ENCODE results near the gene PRDM16. TPM values are rescaled to one million over a fixed set of nuclear protein-coding genes. Genes with fewer than 3 reads are reported as not detected.

PRDM16 gene
- total RNA-seq, 4 donors from 2014 or later: 0.19 to 1.6 (median 0.36) TPM

DNA sequence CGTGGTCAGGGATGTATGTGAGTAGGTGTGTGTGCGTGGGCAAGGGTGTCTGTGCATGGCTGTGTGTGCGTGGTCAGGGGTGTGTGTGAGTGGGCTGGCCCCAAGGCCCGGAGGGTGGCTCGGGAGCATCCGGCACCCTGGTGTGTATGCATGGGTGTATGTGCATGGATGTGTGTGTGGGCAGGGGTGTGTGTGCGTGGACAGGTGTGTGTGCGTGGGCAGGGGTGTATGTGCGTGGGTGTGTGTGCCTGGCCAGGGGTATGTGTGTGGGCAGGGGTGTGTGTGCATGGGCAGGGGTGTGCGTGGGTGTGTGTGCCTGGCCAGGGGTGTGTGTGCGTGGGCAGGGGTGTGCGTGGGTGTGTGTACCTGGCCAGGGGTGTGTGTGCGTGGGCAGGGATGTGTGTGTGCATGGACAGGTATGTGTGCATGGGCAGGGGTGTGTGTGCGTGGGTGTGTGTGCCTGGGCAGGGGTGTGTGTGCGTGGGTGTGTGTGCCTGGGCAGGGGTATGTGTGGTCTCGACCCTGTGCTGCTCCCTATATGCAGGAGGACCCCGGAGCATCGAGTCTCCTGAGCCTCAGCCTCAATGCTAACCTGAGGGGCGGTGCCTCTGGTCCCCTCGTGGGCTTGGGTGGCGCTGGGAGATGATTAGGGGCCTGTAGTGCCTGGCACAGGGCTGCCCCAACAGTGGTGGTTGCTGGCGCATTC is 401.8 kb downstream of the PRDM16 start:
- H3K27ac ChIP-seq: no peak overlapping the region
- DNase-seq (ENCODE audit: low spot score in 2 of 2): no peak
- H3K4me3 ChIP-seq: no peak overlapping the region
- H3K9me3 ChIP-seq: no peaks in the 10 kb centered on the region
- 74% methylated on average over 20 of the region's 22 CpGs for WGBS
- no peaks in the 10 kb centered on the region for H3K36me3 ChIP-seq
- peaks cover 54% of the 10 kb centered on the region for H3K4me1 ChIP-seq
- no peak for TF ChIP-seq POLR2A (IDR thresholded peaks at IDR 0.05)
- TF ChIP-seq, protein P1, sequence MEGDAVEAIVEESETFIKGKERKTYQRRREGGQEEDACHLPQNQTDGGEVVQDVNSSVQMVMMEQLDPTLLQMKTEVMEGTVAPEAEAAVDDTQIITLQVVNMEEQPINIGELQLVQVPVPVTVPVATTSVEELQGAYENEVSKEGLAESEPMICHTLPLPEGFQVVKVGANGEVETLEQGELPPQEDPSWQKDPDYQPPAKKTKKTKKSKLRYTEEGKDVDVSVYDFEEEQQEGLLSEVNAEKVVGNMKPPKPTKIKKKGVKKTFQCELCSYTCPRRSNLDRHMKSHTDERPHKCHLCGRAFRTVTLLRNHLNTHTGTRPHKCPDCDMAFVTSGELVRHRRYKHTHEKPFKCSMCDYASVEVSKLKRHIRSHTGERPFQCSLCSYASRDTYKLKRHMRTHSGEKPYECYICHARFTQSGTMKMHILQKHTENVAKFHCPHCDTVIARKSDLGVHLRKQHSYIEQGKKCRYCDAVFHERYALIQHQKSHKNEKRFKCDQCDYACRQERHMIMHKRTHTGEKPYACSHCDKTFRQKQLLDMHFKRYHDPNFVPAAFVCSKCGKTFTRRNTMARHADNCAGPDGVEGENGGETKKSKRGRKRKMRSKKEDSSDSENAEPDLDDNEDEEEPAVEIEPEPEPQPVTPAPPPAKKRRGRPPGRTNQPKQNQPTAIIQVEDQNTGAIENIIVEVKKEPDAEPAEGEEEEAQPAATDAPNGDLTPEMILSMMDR (IDR thresholded peaks at IDR 0.05): no peak
- no peak for TF ChIP-seq EP300 (IDR thresholded peaks at IDR 0.05)
- TF ChIP-seq POLR2AphosphoS5 (IDR thresholded peaks at IDR 0.05): no peak
- H3K27me3 ChIP-seq: no peaks in the 10 kb centered on the region

DNA sequence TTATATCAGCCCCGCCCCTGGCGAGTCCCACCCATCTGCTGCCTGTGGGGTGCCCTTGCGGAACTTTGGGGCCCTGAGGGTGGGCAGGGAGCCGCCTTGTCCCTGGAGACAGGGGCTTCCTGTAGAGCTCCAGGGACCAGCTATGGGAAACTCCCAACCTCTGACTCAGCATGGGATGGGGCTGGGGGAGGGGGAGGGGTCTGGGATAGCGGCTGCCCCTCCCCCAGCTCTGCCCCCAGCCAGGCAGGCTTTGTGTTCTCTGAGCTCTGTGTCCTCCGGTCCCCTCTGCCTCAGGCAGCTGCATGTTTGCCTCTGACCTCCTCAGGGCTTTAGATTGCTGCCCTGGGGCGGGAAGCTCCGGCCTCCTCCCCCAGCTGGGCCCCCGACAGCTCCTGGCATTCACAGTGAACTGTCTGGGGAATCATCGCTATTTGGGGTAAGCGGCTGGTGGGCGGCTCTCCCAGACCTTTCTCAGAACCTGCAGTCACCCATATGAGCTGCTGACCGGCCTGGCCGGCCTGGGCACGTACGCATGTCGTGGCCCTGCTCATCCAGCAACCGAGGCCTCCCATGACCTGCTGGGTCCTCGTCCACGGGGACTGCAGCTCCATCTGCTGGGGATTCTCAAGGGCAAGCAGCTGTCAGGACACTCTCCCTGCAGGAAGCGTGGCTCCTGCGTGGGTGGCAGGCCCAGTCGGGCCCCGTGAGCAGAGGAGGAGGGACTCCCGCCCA is 402.5 kb downstream of the PRDM16 start:
- peaks cover 52% of the 10 kb centered on the region for H3K4me1 ChIP-seq
- no peak for TF ChIP-seq POLR2AphosphoS5 (IDR thresholded peaks at IDR 0.05)
- no peak for TF ChIP-seq EP300 (IDR thresholded peaks at IDR 0.05)
- TF ChIP-seq POLR2A (IDR thresholded peaks at IDR 0.05): no peak
- TF ChIP-seq, protein P1 (IDR thresholded peaks at IDR 0.05): peak in 1 of 2 donors; percentile 28
- no CpG with 5 or more reads among the region's 25 CpGs for WGBS
- no peak overlapping the region for H3K27ac ChIP-seq
- no peaks in the 10 kb centered on the region for H3K27me3 ChIP-seq
- no peaks in the 10 kb centered on the region for H3K36me3 ChIP-seq
- H3K4me3 ChIP-seq: no peak overlapping the region
- H3K9me3 ChIP-seq: no peaks in the 10 kb centered on the region
- DNase-seq (ENCODE audit: low spot score in 2 of 2): no peak

DNA sequence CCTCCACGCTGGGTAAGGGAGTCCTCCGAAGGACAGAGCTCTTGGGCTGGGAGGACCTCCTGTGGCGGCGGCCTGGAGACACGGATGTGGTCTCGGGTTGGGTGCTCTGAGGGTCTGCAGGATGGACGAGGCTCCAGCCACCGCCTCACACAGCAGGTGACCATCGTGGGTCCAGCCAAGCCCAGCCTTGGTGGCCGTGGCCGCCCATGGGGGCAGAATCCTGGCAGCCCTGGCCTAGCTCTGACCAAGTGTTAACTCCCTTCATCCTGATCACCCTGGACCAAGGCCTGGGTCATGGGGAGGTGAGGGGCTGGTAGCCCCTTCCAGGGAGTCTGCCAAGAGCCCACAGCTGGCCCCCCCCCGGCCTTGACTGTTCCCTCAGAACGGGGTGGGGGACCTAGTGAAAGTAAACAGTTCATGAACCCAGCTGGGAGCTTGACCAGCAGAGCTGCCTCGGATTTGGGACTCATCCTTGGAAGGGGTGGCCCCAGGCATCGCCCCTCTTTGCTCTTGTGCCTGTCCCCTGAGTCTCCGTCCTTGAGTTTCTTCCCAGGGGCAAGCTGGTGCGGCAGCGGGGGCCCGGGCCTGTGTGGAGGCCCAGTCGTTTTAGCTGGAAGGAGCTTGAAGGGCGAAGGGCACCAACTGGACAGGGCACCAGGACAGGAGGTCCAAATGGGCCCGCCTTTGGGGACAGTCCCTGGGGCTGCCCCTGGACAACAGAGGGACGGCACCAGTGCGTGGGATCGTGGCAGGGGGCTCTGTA is 403.3 kb downstream of the PRDM16 start:
- peaks cover 44% of the 10 kb centered on the region for H3K4me1 ChIP-seq
- TF ChIP-seq POLR2AphosphoS5 (IDR thresholded peaks at IDR 0.05): no peak
- TF ChIP-seq, protein P1 (IDR thresholded peaks at IDR 0.05): no peak
- no peak for TF ChIP-seq EP300 (IDR thresholded peaks at IDR 0.05)
- no peaks in the 10 kb centered on the region for H3K9me3 ChIP-seq
- H3K36me3 ChIP-seq: no peaks in the 10 kb centered on the region
- no peaks in the 10 kb centered on the region for H3K27me3 ChIP-seq
- DNase-seq (ENCODE audit: low spot score in 2 of 2): no peak
- H3K27ac ChIP-seq: no peak overlapping the region
- 88% methylated on average over 14 of the region's 25 CpGs for WGBS
- no peak overlapping the region for H3K4me3 ChIP-seq

DNA sequence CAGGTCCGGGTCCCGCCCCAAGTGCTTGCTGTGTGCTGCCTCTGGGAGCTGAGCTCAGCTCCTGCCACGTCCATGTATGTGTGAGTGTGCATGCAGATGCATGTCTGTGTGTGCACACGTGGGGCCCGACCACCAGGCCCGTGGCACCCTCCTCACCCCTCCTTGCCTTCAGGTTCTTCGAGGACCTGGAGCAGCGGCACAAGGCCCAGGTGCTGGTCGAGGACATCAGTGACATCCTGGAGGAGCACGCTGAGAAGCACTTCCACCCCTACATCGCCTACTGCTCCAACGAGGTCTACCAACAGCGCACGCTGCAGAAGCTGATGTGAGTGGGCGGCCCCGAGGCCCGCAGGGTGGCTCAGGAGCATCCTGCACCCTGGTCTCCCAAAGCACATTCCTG is 403.9 kb downstream of the PRDM16 start:
- TF ChIP-seq, protein P1 (IDR thresholded peaks at IDR 0.05): no peak
- TF ChIP-seq EP300 (IDR thresholded peaks at IDR 0.05) (no peak), POLR2A (IDR thresholded peaks at IDR 0.05) (no peak), POLR2AphosphoS5 (IDR thresholded peaks at IDR 0.05) (no peak)
- Histone ChIP-seq H3K36me3 (no peaks in the 10 kb centered on the region), H3K4me1 (peaks cover 38% of the 10 kb centered on the region), H3K27ac (no peak overlapping the region), H3K4me3 (no peak overlapping the region), H3K27me3 (no peaks in the 10 kb centered on the region), H3K9me3 (no peaks in the 10 kb centered on the region)
- 73% methylated on average over 4 of the region's 17 CpGs for WGBS
- no peak for DNase-seq (ENCODE audit: low spot score in 2 of 2)
